GM21447 (cell line): Measurements from ENCODE around the gene TMEM167B.
"Not testable (repeated sequence)": the region's sequence is repeated elsewhere in the genome, so short reads cannot be mapped to it uniquely, and the experiment has no call there.

ENCODE experiments used
- ATAC-seq: cut with Tn5 transposase; IDR thresholded peaks from one replicate; pipeline ENCODE4 v1.9.1; 2021; ENCODE audit not compliant: unreplicated experiment

TMEM167B gene

GRCh38 chr1:109090196-109091077, at the start of gene TMEM167B:
Gene TMEM167B (plus strand): TSS chr1:109090764. CDS start chr1:109090873, 109 bp downstream.
- ATAC-seq = peak; percentile 94

- peak; percentile 31 for ATAC-seq
These were observed 49.5 kb upstream of the TMEM167B start for GRCh38 chr1:109040989-109041620.

- ATAC-seq = peak; percentile 93
These were observed 48.7 kb upstream of the TMEM167B start, which contains the start of gene WDR47 for GRCh38 chr1:109041621-109042468. Gene WDR47 (minus strand): TSS chr1:109042102. CDS start chr1:109023512, 18,590 bp downstream.

GRCh38 chr1:109045595-109045994, 45.0 kb upstream of the TMEM167B start:
- ATAC-seq = no peak

- no peak for ATAC-seq
These were observed 43.9 kb upstream of the TMEM167B start for GRCh38 chr1:109046671-109047070.

- no peak for ATAC-seq
These were observed 43.2 kb upstream of the TMEM167B start for GRCh38 chr1:109047339-109047738.

GRCh38 chr1:109048335-109048734, 42.2 kb upstream of the TMEM167B start:
- ATAC-seq = no peak

GRCh38 chr1:109050228-109050995, 40.2 kb upstream of the TMEM167B start:
- no peak for ATAC-seq

- ATAC-seq = not testable (repeated sequence)
These were observed 38.4 kb upstream of the TMEM167B start for GRCh38 chr1:109052145-109052544.

- no peak for ATAC-seq
These were observed 34.5 kb upstream of the TMEM167B start for GRCh38 chr1:109056064-109056463.

- ATAC-seq = no peak
These were observed 31.5 kb upstream of the TMEM167B start for GRCh38 chr1:109059026-109059425.

- no peak for ATAC-seq
These were observed 29.9 kb upstream of the TMEM167B start for GRCh38 chr1:109060707-109061106.

GRCh38 chr1:109061183-109061582, 29.4 kb upstream of the TMEM167B start:
- ATAC-seq = no peak

- no peak for ATAC-seq
These were observed 25.4 kb upstream of the TMEM167B start for GRCh38 chr1:109065137-109065536.

- no peak for ATAC-seq
These were observed 22.7 kb upstream of the TMEM167B start for GRCh38 chr1:109067883-109068282.

GRCh38 chr1:109069294-109069693, 21.3 kb upstream of the TMEM167B start:
- ATAC-seq = no peak

- ATAC-seq = peak; percentile 98
These were observed 14.8 kb upstream of the TMEM167B start, which contains the start of gene TAF13 for GRCh38 chr1:109075531-109076490. Gene TAF13 (minus strand): TSS chr1:109076003. CDS start chr1:109075947, 56 bp downstream.

- ATAC-seq = no peak
These were observed 12.2 kb upstream of the TMEM167B start for GRCh38 chr1:109078317-109078716.

GRCh38 chr1:109079240-109079622, 11.3 kb upstream of the TMEM167B start:
- no peak for ATAC-seq
